ENCODE data around the gene PNLIPRP3. TPM values are rescaled to one million over a fixed set of nuclear protein-coding genes. Genes with fewer than 3 reads are reported as not detected.

The PNLIPRP3 gene
- total RNA-seq, 1 experiment from 2014 or later = not detected

- H3K27ac Mint-ChIP-seq = no peak overlapping the region
- Histone ChIP-seq H2BK5ac (ENCODE audit: insufficient read length, low read length) (no peak overlapping the region), H3K27me3 (ENCODE audit: insufficient read depth, low read length) (no peaks in the 10 kb centered on the region), H3T11ph (ENCODE audit: low read length) (no peak overlapping the region), H2AK5ac (ENCODE audit: insufficient read length, low read length) (no peak overlapping the region), H4K20me1 (ENCODE audit: control insufficient read depth, insufficient read depth, insufficient read length) (no peaks in the 10 kb centered on the region), H3K18ac (ENCODE audit: insufficient read length, low read depth, low read length) (no peak overlapping the region), H3K23me2 (ENCODE audit: insufficient read length, low read depth, low read length, poor library complexity, severe bottlenecking) (no peaks in the 10 kb centered on the region), H2BK15ac (ENCODE audit: low read depth, low read length) (no peak overlapping the region), H3K79me1 (ENCODE audit: insufficient read depth, low read depth, low read length, poor library complexity, severe bottlenecking) (no peaks in the 10 kb centered on the region), H3K27ac (ENCODE audit: insufficient read length, low read depth, low read length) (no peak overlapping the region), H3K4ac (ENCODE audit: low read depth, low read length) (no peak overlapping the region), H3K79me2 (ENCODE audit: insufficient read depth, low read length) (no peaks in the 10 kb centered on the region), H3K4me2 (ENCODE audit: insufficient read depth, insufficient read length, low read length) (no peak overlapping the region), H3K56ac (ENCODE audit: insufficient read length, low read depth, low read length) (no peak overlapping the region), H4K91ac (ENCODE audit: insufficient read length, low read depth, low read length) (no peak overlapping the region), H3K9ac (ENCODE audit: extremely low read depth, insufficient read length, low read length) (no peak overlapping the region), H4K5ac (ENCODE audit: insufficient read length, low read depth, low read length) (no peak overlapping the region), H3K23ac (ENCODE audit: insufficient read length, low read depth, low read length) (no peak overlapping the region), H3K4me1 (ENCODE audit: insufficient read depth, low read length) (no peaks in the 10 kb centered on the region), H2AFZ (ENCODE audit: low read length) (no peak overlapping the region), H2BK20ac (ENCODE audit: low read depth, low read length, poor library complexity, severe bottlenecking) (no peak overlapping the region), H2BK120ac (ENCODE audit: low read depth, low read length, poor library complexity, severe bottlenecking) (no peak overlapping the region), H2BK12ac (ENCODE audit: insufficient read length, low read depth, low read length) (no peak overlapping the region), H4K8ac (replicated peaks; ENCODE audit: insufficient read length, low read depth, low read length) (no peak overlapping the region), H3K9me3 (ENCODE audit: control insufficient read depth, low read depth, low read length) (no peaks in the 10 kb centered on the region), H3K14ac (ENCODE audit: insufficient read depth, low read length) (no peak overlapping the region)
- 0 out of 7 replicates have a peak, but pooled peaks cover 0 to 3% (median 0%) of the 10 kb centered on the region in 3 experiments for H3K36me3 Mint-ChIP-seq (ENCODE audit: insufficient read depth in 1 of 3, low read depth in 3 of 3)
- TF ChIP-seq, protein P1, sequence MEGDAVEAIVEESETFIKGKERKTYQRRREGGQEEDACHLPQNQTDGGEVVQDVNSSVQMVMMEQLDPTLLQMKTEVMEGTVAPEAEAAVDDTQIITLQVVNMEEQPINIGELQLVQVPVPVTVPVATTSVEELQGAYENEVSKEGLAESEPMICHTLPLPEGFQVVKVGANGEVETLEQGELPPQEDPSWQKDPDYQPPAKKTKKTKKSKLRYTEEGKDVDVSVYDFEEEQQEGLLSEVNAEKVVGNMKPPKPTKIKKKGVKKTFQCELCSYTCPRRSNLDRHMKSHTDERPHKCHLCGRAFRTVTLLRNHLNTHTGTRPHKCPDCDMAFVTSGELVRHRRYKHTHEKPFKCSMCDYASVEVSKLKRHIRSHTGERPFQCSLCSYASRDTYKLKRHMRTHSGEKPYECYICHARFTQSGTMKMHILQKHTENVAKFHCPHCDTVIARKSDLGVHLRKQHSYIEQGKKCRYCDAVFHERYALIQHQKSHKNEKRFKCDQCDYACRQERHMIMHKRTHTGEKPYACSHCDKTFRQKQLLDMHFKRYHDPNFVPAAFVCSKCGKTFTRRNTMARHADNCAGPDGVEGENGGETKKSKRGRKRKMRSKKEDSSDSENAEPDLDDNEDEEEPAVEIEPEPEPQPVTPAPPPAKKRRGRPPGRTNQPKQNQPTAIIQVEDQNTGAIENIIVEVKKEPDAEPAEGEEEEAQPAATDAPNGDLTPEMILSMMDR (conservative IDR thresholded peaks at IDR 0.05) = no peak
- peaks cover 0 to 4% of the 10 kb centered on the region in 2 experiments; a peak in 1 of 5 replicates for H3K9me3 Mint-ChIP-seq
- no peak for DNase-seq
- no CpG with 5 or more reads among the region's 8 CpGs for WGBS (ENCODE audit: extremely low coverage, insufficient read length, low lambda C conversion rate)
- no peak overlapping the region for H3K4me3 Mint-ChIP-seq
- peaks cover 6% of the 10 kb centered on the region for H3K27me3 Mint-ChIP-seq (ENCODE audit: low read depth)
- peaks cover 10 to 12% of the 10 kb centered on the region in 2 experiments; a peak in 3 of 4 replicates for H3K4me1 Mint-ChIP-seq
Measured at GRCh38 chr10:116504786-116505185, 77.1 kb downstream of the PNLIPRP3 start.
